Kidney (tissue), 14 donors: ENCODE data around the gene GBP1. TPM values are rescaled to one million over a fixed set of nuclear protein-coding genes. Genes with fewer than 3 reads are reported as not detected.
"Not testable (repeated sequence)": the region's sequence is repeated elsewhere in the genome, so short reads cannot be mapped to it uniquely, and the experiment has no call there.

Source experiments
- DNase-seq, 5 donors: peaks; one replicate each; pipeline ENCODE4 v3.0.0-alpha.2; 2013 to 2020
- FAIRE-seq: peaks from 2 replicates; lab custom pipeline; 2012; peaks lifted over from hg19 to GRCh38; lab: Jason Lieb, UNC
- H3K27ac ChIP-seq, 2 donors: one replicate each; pipeline ENCODE4 v1.7.0; 2013; ENCODE audit warnings: low read depth in 2 of 2, low read length in 2 of 2, inconsistent platforms in 1 of 2
- H3K27me3 ChIP-seq: one replicate; pipeline ENCODE4 v1.7.1; 2013; ENCODE audit warnings: low read length, inconsistent platforms; ENCODE audit not compliant: control insufficient read depth, insufficient read depth
- H3K36me3 ChIP-seq, 3 donors: one replicate each; pipeline versions ENCODE4 v1.7.0 to v1.7.1; 2013; ENCODE audit warnings: low read length in 3 of 3, control low read depth in 1 of 3, inconsistent platforms in 1 of 3; ENCODE audit not compliant: insufficient read depth in 3 of 3, control insufficient read depth in 2 of 3
- H3K4me1 ChIP-seq, 3 donors: one replicate each; pipeline versions ENCODE4 v1.7.0 to v1.7.1; 2013; ENCODE audit warnings: low read length in 3 of 3, inconsistent platforms in 1 of 3, low read depth in 1 of 3; ENCODE audit not compliant: control insufficient read depth in 2 of 3, insufficient read depth in 2 of 3
- H3K4me3 ChIP-seq, 3 donors: one replicate each; pipeline versions ENCODE4 v1.7.0 to v1.8.1; 2013; ENCODE audit warnings: low read length in 3 of 3, control low read depth in 1 of 3, inconsistent platforms in 1 of 3
- H3K9ac ChIP-seq, 3 donors: one replicate each; pipeline versions ENCODE4 v1.7.0 to v1.7.1; 2013; ENCODE audit warnings: low read length in 3 of 3, control low read depth in 1 of 3, inconsistent platforms in 1 of 3
- H3K9me3 ChIP-seq, 3 donors: one replicate each; pipeline versions ENCODE4 v1.7.0 to v1.7.1; 2013; ENCODE audit warnings: low read length in 3 of 3, control low read depth in 1 of 3, inconsistent platforms in 1 of 3; ENCODE audit not compliant: control insufficient read depth in 2 of 3, insufficient read depth in 1 of 3
- CTCF ChIP-seq: IDR thresholded peaks from 3 replicates; pipeline ENCODE4 v1.5.1; 2012; ENCODE audit warnings: mild to moderate bottlenecking, moderate library complexity, borderline replicate concordance; ENCODE audit not compliant: insufficient read depth; ENCODE audit errors: extremely low read depth
- intact Hi-C: fragments of 100-400 bp; cut with DNase I; formaldehyde crosslinking; loops from one replicate; pipeline ENCODE4 v1.11.1; 2022
- polyA plus RNA-seq: library from polyadenylated mRNA; stranded (reverse); fragments of 350-450 nt; fragmentation: Illumina TruSeq; extraction: RNeasy Lipid Tissue Mini Kit (QIAGEN cat#74804); gene quantifications from one replicate; pipeline ENCODE4 v1.2.3, GENCODE V29; 2014; ENCODE audit warnings: low read depth, low replicate concordance; ENCODE audit not compliant: insufficient read depth
- total RNA-seq: library from RNA; stranded (reverse); fragmentation: NEBNext Ultra II Directional; extraction: Animal tissue kit (Norgen Biotek cat#: 25700); gene quantifications from one replicate; pipeline ENCODE4 v1.2.1, GENCODE V29; 2021
- donor health status: control.
- donor health status: control.
- donor health status: control.
- donor health status: control.
- donor health status: control.
- donor health status: DM: yes; HTN: yes; CAD: no.
- donor health status: Normal renal cell carcinoma (clear cell type).

GBP1 gene
- total and polyA plus RNA-seq, 2 donors from 2014 or later = 8.4 to 17.9 TPM

DNA sequence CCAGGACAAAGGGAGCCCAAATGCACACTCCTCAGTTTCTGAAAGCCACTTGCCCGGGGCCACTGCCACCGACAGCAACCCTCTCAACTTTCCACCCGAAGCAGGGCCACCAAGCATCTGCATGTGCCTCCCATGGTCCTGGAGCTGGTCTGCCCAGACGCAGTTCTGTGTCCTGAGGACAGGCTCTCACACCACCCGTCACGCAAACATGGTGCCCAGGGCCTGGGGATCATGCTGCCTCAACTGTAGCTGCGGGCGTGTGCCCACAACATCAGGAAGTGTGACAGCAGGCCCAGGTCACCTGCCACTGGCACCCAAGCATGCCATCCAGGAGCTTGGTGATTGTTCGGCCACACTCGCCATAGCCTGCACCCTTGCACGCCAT is 14.4 kb downstream of the GBP1 start:
- H3K27ac ChIP-seq = no peak overlapping the region
- TF ChIP-seq CTCF = no peak
- no peak overlapping the region for H3K4me3 ChIP-seq
- DNase-seq (peak in 1 of 5 donors; percentile 55), FAIRE-seq (no peak)
- no peaks in the 10 kb centered on the region for H3K27me3 ChIP-seq
- no peaks in the 10 kb centered on the region for H3K9me3 ChIP-seq
- H3K4me1 ChIP-seq = no peaks in the 10 kb centered on the region
- intact Hi-C loops = no loop called here
- H3K36me3 ChIP-seq = peaks cover 0 to 8% (median 7%) of the 10 kb centered on the region in 3 donors
- H3K9ac ChIP-seq = no peak overlapping the region

GRCh38 chr1:89049901-89050648 is 14.9 kb downstream of the GBP1 start:
- H3K36me3 ChIP-seq, H3K4me1 ChIP-seq, H3K27me3 ChIP-seq, FAIRE-seq, H3K27ac ChIP-seq, H3K9me3 ChIP-seq, intact Hi-C loops, H3K4me3 ChIP-seq, H3K9ac ChIP-seq: not testable (repeated sequence)
- peak in 2 of 5 donors; percentile 27 to 70 for DNase-seq

DNA sequence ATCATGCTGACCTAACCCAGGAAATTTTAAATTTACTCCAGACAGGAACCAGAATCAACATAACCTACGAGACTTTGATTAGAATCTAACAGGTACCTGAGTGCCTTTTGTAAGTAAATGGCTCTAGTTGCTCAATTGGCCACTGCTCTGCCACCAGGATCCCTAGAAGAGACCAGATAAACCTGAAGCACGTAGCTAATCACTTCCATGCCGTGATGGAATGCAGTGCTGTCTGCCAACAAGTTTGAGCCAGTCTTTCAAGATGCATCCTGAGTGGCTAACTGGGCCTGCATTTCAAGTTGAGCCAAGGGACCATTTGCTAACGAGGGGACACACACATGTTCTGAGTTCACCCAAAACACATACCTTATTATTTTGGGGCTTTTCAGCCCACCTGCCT is 15.8 kb downstream of the GBP1 start:
- FAIRE-seq, DNase-seq, H3K9ac ChIP-seq, H3K36me3 ChIP-seq, H3K9me3 ChIP-seq, H3K27ac ChIP-seq, H3K27me3 ChIP-seq, H3K4me3 ChIP-seq, intact Hi-C loops, H3K4me1 ChIP-seq: not testable (repeated sequence)

- no peak overlapping the region for H3K9ac ChIP-seq
- H3K4me1 ChIP-seq = peaks cover 0 to 4% (median 0%) of the 10 kb centered on the region in 3 donors
- H3K36me3 ChIP-seq = peaks cover 0 to 2% (median 0%) of the 10 kb centered on the region in 3 donors
- no peak overlapping the region for H3K27ac ChIP-seq
- TF ChIP-seq CTCF = no peak
- intact Hi-C loops = no loop called here
- H3K4me3 ChIP-seq = no peak overlapping the region
- H3K9me3 ChIP-seq = no peaks in the 10 kb centered on the region
- DNase-seq (no peak), FAIRE-seq (no peak)
- H3K27me3 ChIP-seq = no peaks in the 10 kb centered on the region
These were observed 17.3 kb downstream of the GBP1 start for GRCh38 chr1:89047734-89048133.

DNA sequence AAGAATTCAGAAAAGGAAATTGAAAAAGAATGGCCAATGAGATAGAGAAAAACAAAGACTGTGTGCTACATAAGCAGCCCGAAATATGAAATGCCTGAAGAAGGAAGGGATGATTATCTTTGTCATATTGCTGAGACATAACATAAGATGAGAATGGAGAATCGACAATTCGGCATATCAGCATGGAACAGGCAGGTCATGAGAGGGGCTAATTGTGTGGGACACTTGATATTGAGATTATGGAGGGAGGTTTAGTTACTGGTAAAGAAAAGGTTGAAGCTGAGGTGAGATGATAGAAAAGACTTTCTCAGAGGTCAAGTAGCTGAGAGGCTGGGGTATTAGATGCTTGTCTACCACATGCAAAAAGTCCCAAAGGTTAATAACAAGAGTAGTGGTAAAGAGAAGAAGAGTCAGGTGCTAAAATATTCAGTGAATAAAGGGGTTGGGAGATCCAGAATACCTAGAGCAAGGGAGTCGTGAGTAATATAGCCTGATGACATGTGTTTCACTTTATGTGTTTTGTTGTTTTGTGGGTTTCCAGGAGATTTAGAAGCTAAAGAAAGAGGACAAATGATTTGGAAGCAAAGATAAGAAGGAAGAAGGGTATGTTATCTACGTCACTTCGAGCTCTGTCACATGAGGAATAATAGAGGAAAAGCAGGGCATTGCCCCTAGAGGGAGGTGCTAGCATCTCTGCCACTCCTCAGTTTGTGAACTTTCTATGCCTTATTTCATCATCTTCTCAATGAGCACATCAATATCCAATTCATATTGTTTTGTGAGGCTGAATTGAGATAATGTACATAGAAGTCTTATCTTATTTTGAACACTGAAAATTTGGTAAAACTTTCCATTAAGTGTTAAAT is 18.5 kb downstream of the GBP1 start:
- intact Hi-C loops, FAIRE-seq, H3K27ac ChIP-seq, H3K27me3 ChIP-seq, H3K36me3 ChIP-seq, DNase-seq, H3K4me1 ChIP-seq, H3K9me3 ChIP-seq, H3K4me3 ChIP-seq, H3K9ac ChIP-seq: not testable (repeated sequence)
